ENCODE data around the gene DCAF7.

DNA sequence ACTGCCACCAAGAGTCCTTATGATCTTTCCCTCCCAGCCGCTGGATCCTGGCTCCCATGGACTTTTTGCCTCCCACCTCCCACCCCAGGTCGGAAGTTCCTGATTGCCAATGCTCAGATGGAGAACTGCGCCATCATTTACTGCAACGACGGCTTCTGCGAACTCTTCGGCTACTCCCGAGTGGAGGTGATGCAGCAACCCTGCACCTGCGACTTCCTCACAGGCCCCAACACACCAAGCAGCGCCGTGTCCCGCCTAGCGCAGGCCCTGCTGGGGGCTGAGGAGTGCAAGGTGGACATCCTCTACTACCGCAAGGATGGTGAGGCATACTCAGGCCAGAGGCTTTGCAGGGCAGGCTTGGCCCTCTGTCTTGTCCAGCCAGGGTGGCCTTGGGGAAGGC is 26.2 kb upstream of the DCAF7 start:
- TF ChIP-seq, protein P1, sequence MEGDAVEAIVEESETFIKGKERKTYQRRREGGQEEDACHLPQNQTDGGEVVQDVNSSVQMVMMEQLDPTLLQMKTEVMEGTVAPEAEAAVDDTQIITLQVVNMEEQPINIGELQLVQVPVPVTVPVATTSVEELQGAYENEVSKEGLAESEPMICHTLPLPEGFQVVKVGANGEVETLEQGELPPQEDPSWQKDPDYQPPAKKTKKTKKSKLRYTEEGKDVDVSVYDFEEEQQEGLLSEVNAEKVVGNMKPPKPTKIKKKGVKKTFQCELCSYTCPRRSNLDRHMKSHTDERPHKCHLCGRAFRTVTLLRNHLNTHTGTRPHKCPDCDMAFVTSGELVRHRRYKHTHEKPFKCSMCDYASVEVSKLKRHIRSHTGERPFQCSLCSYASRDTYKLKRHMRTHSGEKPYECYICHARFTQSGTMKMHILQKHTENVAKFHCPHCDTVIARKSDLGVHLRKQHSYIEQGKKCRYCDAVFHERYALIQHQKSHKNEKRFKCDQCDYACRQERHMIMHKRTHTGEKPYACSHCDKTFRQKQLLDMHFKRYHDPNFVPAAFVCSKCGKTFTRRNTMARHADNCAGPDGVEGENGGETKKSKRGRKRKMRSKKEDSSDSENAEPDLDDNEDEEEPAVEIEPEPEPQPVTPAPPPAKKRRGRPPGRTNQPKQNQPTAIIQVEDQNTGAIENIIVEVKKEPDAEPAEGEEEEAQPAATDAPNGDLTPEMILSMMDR (conservative IDR thresholded peaks at IDR 0.05; ENCODE audit: low read depth, low read length) = no peak
- no peak for TF ChIP-seq POLR2A (IDR thresholded peaks at IDR 0.05; ENCODE audit: low read depth, low read length)
- no peak for TF ChIP-seq CEBPB (IDR thresholded peaks at IDR 0.05; ENCODE audit: low read depth, low read length)
- TF ChIP-seq BHLHE40 (IDR thresholded peaks at IDR 0.05; ENCODE audit: low read depth, low read length) = no peak
- TF ChIP-seq SMC3 (IDR thresholded peaks at IDR 0.05; ENCODE audit: low read depth, low read length) = no peak
- no peak for TF ChIP-seq MAFK (IDR thresholded peaks at IDR 0.05; ENCODE audit: low read depth, low read length)
- no peak for TF ChIP-seq USF2 (IDR thresholded peaks at IDR 0.05; ENCODE audit: low read depth, low read length)
- TF ChIP-seq MXI1 (IDR thresholded peaks at IDR 0.05; ENCODE audit: borderline replicate concordance, low read depth, low read length) = no peak
- no peak for TF ChIP-seq RAD21 (IDR thresholded peaks at IDR 0.05; ENCODE audit: low read length)
- TF ChIP-seq FOS (IDR thresholded peaks at IDR 0.05; ENCODE audit: low read depth, low read length) = no peak
- TF ChIP-seq MAZ (IDR thresholded peaks at IDR 0.05; ENCODE audit: borderline replicate concordance, low read depth, low read length) = no peak

Data from IMR-90 (cell line).